ENCODE measurements around the gene EEF1G. TPM values are rescaled to one million over a fixed set of nuclear protein-coding genes. Genes with fewer than 3 reads are reported as not detected.

The EEF1G gene
- total and polyA plus RNA-seq, 2 donors (not counting 1 experiment from before 2014, with no cell fraction given): 1,582 to 1,867 TPM

- Mint-ChIP-seq H3K27me3 (no peaks in the 10 kb centered on the region), H3K9me3 (ENCODE audit: insufficient read depth) (no peaks in the 10 kb centered on the region), H3K4me1 (peaks cover 16% of the 10 kb centered on the region), H3K27ac (no peak overlapping the region), H3K4me3 (no peak overlapping the region)
- Histone ChIP-seq H3K27ac (ENCODE audit: low read length in 2 of 2) (no peak overlapping the region), H3K4me3 (ENCODE audit: control extremely low read depth in 1 of 5, extremely low read depth in 1 of 5, insufficient read depth in 1 of 5, low read depth in 2 of 5, low read length in 4 of 5) (no peak overlapping the region), H3K4me1 (ENCODE audit: control insufficient read depth in 2 of 2, insufficient read depth in 2 of 2, low read length in 2 of 2) (peaks cover 5 to 12% of the 10 kb centered on the region in 2 donors), H3K9ac (ENCODE audit: low read length) (no peak overlapping the region), H3K27me3 (replicated peaks in 1 of 4; ENCODE audit: control extremely low read depth in 1 of 4, control insufficient read depth in 3 of 4, insufficient read depth in 4 of 4, low read length in 3 of 4) (no peaks in the 10 kb centered on the region), H3K4me2 (replicated peaks; ENCODE audit: low read depth, low read length, poor library complexity, severe bottlenecking) (no peak overlapping the region), H3K79me2 (ENCODE audit: control insufficient read depth, insufficient read depth, low read length) (peaks cover 15% of the 10 kb centered on the region), H3K36me3 (replicated peaks in 1 of 2; ENCODE audit: control extremely low read depth in 1 of 2, control insufficient read depth in 1 of 2, extremely low read depth in 1 of 2, insufficient read depth in 2 of 2, low read length in 1 of 2) (peaks cover 0 to 42% of the 10 kb centered on the region in 2 experiments), H4K20me1 (ENCODE audit: control insufficient read depth, insufficient read depth, low read length, poor library complexity, severe bottlenecking) (no peaks in the 10 kb centered on the region), H3K9me3 (ENCODE audit: control extremely low read depth in 1 of 3, control insufficient read depth in 2 of 3, insufficient read depth in 1 of 3, low read length in 2 of 3) (no peaks in the 10 kb centered on the region), H2AFZ (ENCODE audit: insufficient read depth, low read depth, low read length, poor library complexity, severe bottlenecking) (no peak overlapping the region)
- ChIA-PET POLR2A (interaction anchor here (1.0 kb wide), 1 partner anchor 12 kb away, joined by 4 read pairs; no protein-coding TSS in a partner anchor), CTCF (interaction anchor here (0.5 to 2.8 kb wide), 2 partner anchors 13 to 14 kb away, joined by 4 to 10 read pairs; partner anchors contain the start of gene TUT1)
- no peak for DNase-seq
- WGBS (ENCODE audit: insufficient coverage): 98% methylated on average over 9 of the region's 11 CpGs
- intact Hi-C loops (cut with micrococcal nuclease): no loop called here
- ATAC-seq (ENCODE audit: low read depth): no peak
- TF ChIP-seq, protein P1, sequence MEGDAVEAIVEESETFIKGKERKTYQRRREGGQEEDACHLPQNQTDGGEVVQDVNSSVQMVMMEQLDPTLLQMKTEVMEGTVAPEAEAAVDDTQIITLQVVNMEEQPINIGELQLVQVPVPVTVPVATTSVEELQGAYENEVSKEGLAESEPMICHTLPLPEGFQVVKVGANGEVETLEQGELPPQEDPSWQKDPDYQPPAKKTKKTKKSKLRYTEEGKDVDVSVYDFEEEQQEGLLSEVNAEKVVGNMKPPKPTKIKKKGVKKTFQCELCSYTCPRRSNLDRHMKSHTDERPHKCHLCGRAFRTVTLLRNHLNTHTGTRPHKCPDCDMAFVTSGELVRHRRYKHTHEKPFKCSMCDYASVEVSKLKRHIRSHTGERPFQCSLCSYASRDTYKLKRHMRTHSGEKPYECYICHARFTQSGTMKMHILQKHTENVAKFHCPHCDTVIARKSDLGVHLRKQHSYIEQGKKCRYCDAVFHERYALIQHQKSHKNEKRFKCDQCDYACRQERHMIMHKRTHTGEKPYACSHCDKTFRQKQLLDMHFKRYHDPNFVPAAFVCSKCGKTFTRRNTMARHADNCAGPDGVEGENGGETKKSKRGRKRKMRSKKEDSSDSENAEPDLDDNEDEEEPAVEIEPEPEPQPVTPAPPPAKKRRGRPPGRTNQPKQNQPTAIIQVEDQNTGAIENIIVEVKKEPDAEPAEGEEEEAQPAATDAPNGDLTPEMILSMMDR (IDR thresholded peaks at IDR 0.05): no peak
- TF ChIP-seq EZH2 (IDR thresholded peaks at IDR 0.05; ENCODE audit: borderline replicate concordance, insufficient read depth, low read depth, low read length, poor library complexity, severe bottlenecking): no peak
These were observed 4.8 kb upstream of the EEF1G start for GRCh38 chr11:62578541-62578940.

GRCh38 chr11:62577046-62577714, 3.5 kb upstream of the EEF1G start:
- Histone ChIP-seq H3K4me3 (ENCODE audit: control extremely low read depth in 1 of 5, extremely low read depth in 1 of 5, insufficient read depth in 1 of 5, low read depth in 2 of 5, low read length in 4 of 5) (no peak overlapping the region), H3K9me3 (ENCODE audit: control extremely low read depth in 1 of 3, control insufficient read depth in 2 of 3, insufficient read depth in 1 of 3, low read length in 2 of 3) (peaks cover 0 to 3% (median 0%) of the 10 kb centered on the region in 3 donors), H3K9ac (ENCODE audit: low read length) (no peak overlapping the region), H3K36me3 (replicated peaks in 1 of 2; ENCODE audit: control extremely low read depth in 1 of 2, control insufficient read depth in 1 of 2, extremely low read depth in 1 of 2, insufficient read depth in 2 of 2, low read length in 1 of 2) (peaks cover 0 to 39% of the 10 kb centered on the region in 2 experiments), H3K4me1 (ENCODE audit: control insufficient read depth in 2 of 2, insufficient read depth in 2 of 2, low read length in 2 of 2) (peaks cover 11 to 25% of the 10 kb centered on the region in 2 donors), H2AFZ (ENCODE audit: insufficient read depth, low read depth, low read length, poor library complexity, severe bottlenecking) (no peak overlapping the region), H4K20me1 (ENCODE audit: control insufficient read depth, insufficient read depth, low read length, poor library complexity, severe bottlenecking) (no peaks in the 10 kb centered on the region), H3K4me2 (replicated peaks; ENCODE audit: low read depth, low read length, poor library complexity, severe bottlenecking) (no peak overlapping the region), H3K79me2 (ENCODE audit: control insufficient read depth, insufficient read depth, low read length) (peaks cover 9% of the 10 kb centered on the region), H3K27me3 (replicated peaks in 1 of 4; ENCODE audit: control extremely low read depth in 1 of 4, control insufficient read depth in 3 of 4, insufficient read depth in 4 of 4, low read length in 3 of 4) (no peaks in the 10 kb centered on the region), H3K27ac (ENCODE audit: low read length in 2 of 2) (no peak overlapping the region)
- Mint-ChIP-seq H3K4me3 (no peak overlapping the region), H3K27ac (no peak overlapping the region), H3K4me1 (peaks cover 28% of the 10 kb centered on the region), H3K27me3 (no peaks in the 10 kb centered on the region), H3K9me3 (ENCODE audit: insufficient read depth) (no peaks in the 10 kb centered on the region)
- TF ChIP-seq, protein P1 (IDR thresholded peaks at IDR 0.05): no peak
- TF ChIP-seq EZH2 (IDR thresholded peaks at IDR 0.05; ENCODE audit: borderline replicate concordance, insufficient read depth, low read depth, low read length, poor library complexity, severe bottlenecking): no peak
- ChIA-PET POLR2A (interaction anchor here (0.7 to 0.8 kb wide), 2 partner anchors 14 to 129 kb away, joined by 3 to 8 read pairs; partner anchors contain the start of gene TUT1), CTCF (interaction anchor here (0.7 to 2.8 kb wide), 2 partner anchors 14 to 147 kb away, joined by 4 to 10 read pairs; partner anchors contain the start of gene TUT1)
- 100% methylated on average over 8 of the region's 12 CpGs for WGBS (ENCODE audit: insufficient coverage)
- ATAC-seq (ENCODE audit: low read depth) (no peak), DNase-seq (no peak)
- intact Hi-C loops (cut with micrococcal nuclease): no loop called here

All from B cell (primary cell).